Common myeloid progenitor, CD34-positive (primary cell): ENCODE results near the gene PAK1.
A peak's percentile ranks its signal among the peaks of the same experiment; 100 is the strongest.
"Not testable (repeated sequence)": the region's sequence is repeated elsewhere in the genome, so short reads cannot be mapped to it uniquely, and the experiment has no call there.

Experiments used
- CTCF ChIA-PET: fragments of 350-600 bp; sonication (Branson Sonifier 250); formaldehyde crosslinking; loops from one replicate; lab custom pipeline; 2021; ENCODE audit warnings: antibody characterized with exemption; lab: Charles Lee
- POLR2A ChIA-PET: fragments of 350-600 bp; sonication (Branson Sonifier 250); formaldehyde crosslinking; loops from one replicate; lab custom pipeline; 2021; ENCODE audit warnings: antibody characterized with exemption; lab: Charles Lee
- DNase-seq, 3 donors: peaks; one replicate each; pipeline versions ENCODE4 v3.0.0 to v3.0.0-alpha.2; 2013
- H3K27ac ChIP-seq, 2 experiments: 1 replicate in 1 of 2; 2 replicates in 1 of 2; pipeline ENCODE4 v1.7.0; 2013; ENCODE audit warnings: inconsistent platforms in 2 of 2, low read length in 2 of 2, mild to moderate bottlenecking in 2 of 2, low read depth in 1 of 2, moderate library complexity in 1 of 2; ENCODE audit not compliant: severe bottlenecking in 2 of 2, insufficient read depth in 1 of 2, poor library complexity in 1 of 2
- H3K27me3 ChIP-seq, 5 experiments: replicated peaks in 2 of 5; 1 replicate in 3 of 5; 2 replicates in 2 of 5; pipeline versions ENCODE4 v1.6.1 to v1.7.0; 2013; ENCODE audit warnings: low read length in 4 of 5, mild to moderate bottlenecking in 2 of 5, moderate library complexity in 2 of 5, inconsistent platforms in 1 of 5; ENCODE audit not compliant: insufficient read depth in 5 of 5, control insufficient read depth in 4 of 5
- H3K36me3 ChIP-seq, 4 experiments: 1 replicate in 2 of 4; 2 replicates in 2 of 4; pipeline versions ENCODE4 v1.6.1 to v1.7.0; 2013; ENCODE audit warnings: low read length in 3 of 4, control low read depth in 1 of 4, mild to moderate bottlenecking in 1 of 4; ENCODE audit not compliant: control insufficient read depth in 4 of 4, insufficient read depth in 4 of 4
- H3K4me1 ChIP-seq, 4 experiments: 1 replicate in 3 of 4; 2 replicates in 1 of 4; pipeline versions ENCODE4 v1.6.1 to v1.7.1; 2013; ENCODE audit warnings: low read length in 3 of 4, mild to moderate bottlenecking in 3 of 4, control low read depth in 1 of 4, inconsistent platforms in 1 of 4, moderate library complexity in 1 of 4; ENCODE audit not compliant: control insufficient read depth in 4 of 4, insufficient read depth in 4 of 4; ENCODE audit errors: control extremely low read depth in 1 of 4
- H3K4me3 ChIP-seq, 7 experiments: 1 replicate in 4 of 7; 2 replicates in 3 of 7; pipeline versions ENCODE4 v1.5.1 to v1.7.0; 2013; ENCODE audit warnings: mild to moderate bottlenecking in 7 of 7, low read length in 6 of 7, moderate library complexity in 6 of 7, inconsistent platforms in 2 of 7, low read depth in 2 of 7, control low read depth in 1 of 7; ENCODE audit not compliant: insufficient read depth in 4 of 7, control insufficient read depth in 1 of 7; ENCODE audit errors: extremely low read depth in 1 of 7
- H3K9me3 ChIP-seq, 5 experiments: 1 replicate in 4 of 5; 2 replicates in 1 of 5; pipeline versions ENCODE4 v1.6.1 to v1.7.1; 2013; ENCODE audit warnings: low read length in 4 of 5, mild to moderate bottlenecking in 2 of 5, inconsistent platforms in 1 of 5, low read depth in 1 of 5, moderate library complexity in 1 of 5; ENCODE audit not compliant: control insufficient read depth in 4 of 5, insufficient read depth in 2 of 5; ENCODE audit errors: control extremely low read depth in 1 of 5
- WGBS: methylation state at CpG from one replicate; pipeline ENCODE4 v1.1.5; 2013; ENCODE audit not compliant: insufficient coverage; 5-methylcytosine and 5-hydroxymethylcytosine counted together

Gene PAK1

GRCh38 chr11:77503006-77503405 lies 29.1 kb upstream of the PAK1 start:
- H3K9me3 ChIP-seq: no peaks in the 10 kb centered on the region
- peak in 2 of 3 donors; percentile 34 to 52 for DNase-seq
- no peaks in the 10 kb centered on the region for H3K36me3 ChIP-seq
- H3K4me3 ChIP-seq: no peak overlapping the region
- no peak overlapping the region for H3K27ac ChIP-seq
- no peaks in the 10 kb centered on the region for H3K27me3 ChIP-seq
- WGBS: 11% methylated on average over 3 of the region's 3 CpGs
- ChIA-PET POLR2A (no interaction called here), CTCF (interaction anchor here (1.0 kb wide), 1 partner anchor 34 kb away, joined by 4 read pairs; no protein-coding TSS in a partner anchor)
- peaks cover 6 to 30% (median 20%) of the 10 kb centered on the region in 4 experiments for H3K4me1 ChIP-seq

- peak in 2 of 3 donors; percentile 15 to 35 for DNase-seq
- 52% methylated on average over 2 of the region's 4 CpGs for WGBS
- ChIA-PET POLR2A (no interaction called here), CTCF (interaction anchor here (1.0 to 1.4 kb wide), 3 partner anchors 24 to 90 kb away, joined by 3 to 4 read pairs (median 3); no protein-coding TSS in a partner anchor)
- peaks cover 6 to 30% (median 20%) of the 10 kb centered on the region in 4 experiments for H3K4me1 ChIP-seq
- no peaks in the 10 kb centered on the region for H3K27me3 ChIP-seq
- no peak overlapping the region for H3K4me3 ChIP-seq
- no peaks in the 10 kb centered on the region for H3K36me3 ChIP-seq
- H3K9me3 ChIP-seq: no peaks in the 10 kb centered on the region
- no peak overlapping the region for H3K27ac ChIP-seq
These were observed 28.5 kb upstream of the PAK1 start for GRCh38 chr11:77502346-77502905.

DNA sequence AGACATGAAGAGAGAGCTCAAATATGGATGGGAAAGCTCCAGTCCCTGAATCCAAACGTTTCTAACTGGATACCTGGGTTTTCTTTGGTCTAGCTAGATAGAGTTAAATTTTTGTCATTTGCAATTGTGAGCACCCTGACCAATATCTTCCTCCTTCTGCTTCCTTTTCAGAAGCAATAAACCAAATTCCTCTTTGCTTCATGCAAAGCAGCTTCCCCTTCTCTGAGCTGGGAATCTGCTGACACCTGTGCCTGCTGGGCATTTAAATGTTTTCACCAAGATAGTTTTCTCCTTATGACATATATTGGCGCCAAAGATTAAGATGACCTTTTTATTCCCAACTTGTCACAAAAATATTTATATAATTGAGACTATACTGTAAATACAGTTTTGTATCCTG lies 27.9 kb upstream of the PAK1 start:
- Histone ChIP-seq H3K27me3 (no peaks in the 10 kb centered on the region), H3K36me3 (no peaks in the 10 kb centered on the region), H3K4me3 (peak overlapping the region in 1 of 7 experiments; percentile 12), H3K27ac (no peak overlapping the region), H3K4me1 (peaks cover 6 to 30% (median 20%) of the 10 kb centered on the region in 4 experiments), H3K9me3 (no peaks in the 10 kb centered on the region)
- WGBS: no CpG with 5 or more reads among the region's 2 CpGs
- ChIA-PET POLR2A (no interaction called here), CTCF (interaction anchor here (1.0 to 1.4 kb wide), 4 partner anchors 18 to 90 kb away, joined by 3 to 5 read pairs (median 4); no protein-coding TSS in a partner anchor)
- DNase-seq: peak; percentile 34 to 81 (median 71)

- DNase-seq: no peak
- no peaks in the 10 kb centered on the region for H3K36me3 ChIP-seq
- no peak overlapping the region for H3K27ac ChIP-seq
- WGBS: no CpG with 5 or more reads among the region's 1 CpG
- ChIA-PET POLR2A (no interaction called here), CTCF (interaction anchor here (1.1 kb wide), 1 partner anchor 15 kb away, joined by 6 read pairs; no protein-coding TSS in a partner anchor)
- H3K9me3 ChIP-seq: no peaks in the 10 kb centered on the region
- H3K4me1 ChIP-seq: peaks cover 2 to 20% (median 11%) of the 10 kb centered on the region in 4 experiments
- no peak overlapping the region for H3K4me3 ChIP-seq
- no peaks in the 10 kb centered on the region for H3K27me3 ChIP-seq
These were observed 23.5 kb upstream of the PAK1 start for GRCh38 chr11:77497368-77497767.

GRCh38 chr11:77495526-77495925 lies 21.6 kb upstream of the PAK1 start:
- Histone ChIP-seq H3K4me1 (peaks cover 0 to 2% (median 0%) of the 10 kb centered on the region in 4 experiments), H3K9me3 (no peaks in the 10 kb centered on the region), H3K36me3 (no peaks in the 10 kb centered on the region), H3K4me3 (no peak overlapping the region), H3K27ac (no peak overlapping the region), H3K27me3 (no peaks in the 10 kb centered on the region)
- DNase-seq: no peak
- ChIA-PET CTCF (no interaction called here), POLR2A (no interaction called here)
- 100% methylated on average over 1 of the region's 1 CpG for WGBS

DNA sequence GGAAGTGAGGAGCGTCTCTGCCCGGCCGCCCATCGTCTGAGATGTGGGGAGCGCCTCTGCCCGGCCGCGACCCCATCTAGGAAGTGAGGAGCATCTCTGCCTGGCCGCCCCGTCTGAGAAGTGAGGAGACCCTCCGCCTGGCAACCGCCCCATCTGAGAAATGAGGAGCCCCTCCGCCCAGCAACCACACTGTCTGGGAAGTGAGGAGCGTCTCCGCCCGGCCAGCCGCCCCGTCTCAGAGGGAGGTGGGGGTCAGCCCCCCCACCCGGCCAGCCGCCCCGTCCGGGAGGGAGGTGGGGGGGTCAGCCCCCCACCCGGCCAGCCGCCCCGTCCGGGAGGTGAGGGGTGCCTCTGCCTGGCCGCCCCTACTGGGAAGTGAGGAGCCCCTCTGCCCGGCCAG lies 16.1 kb upstream of the PAK1 start:
- CTCF ChIA-PET, H3K4me3 ChIP-seq, DNase-seq, H3K4me1 ChIP-seq, POLR2A ChIA-PET, H3K9me3 ChIP-seq, H3K27ac ChIP-seq, H3K27me3 ChIP-seq, H3K36me3 ChIP-seq: not testable (repeated sequence)
- WGBS: no CpG with 5 or more reads among the region's 28 CpGs

DNA sequence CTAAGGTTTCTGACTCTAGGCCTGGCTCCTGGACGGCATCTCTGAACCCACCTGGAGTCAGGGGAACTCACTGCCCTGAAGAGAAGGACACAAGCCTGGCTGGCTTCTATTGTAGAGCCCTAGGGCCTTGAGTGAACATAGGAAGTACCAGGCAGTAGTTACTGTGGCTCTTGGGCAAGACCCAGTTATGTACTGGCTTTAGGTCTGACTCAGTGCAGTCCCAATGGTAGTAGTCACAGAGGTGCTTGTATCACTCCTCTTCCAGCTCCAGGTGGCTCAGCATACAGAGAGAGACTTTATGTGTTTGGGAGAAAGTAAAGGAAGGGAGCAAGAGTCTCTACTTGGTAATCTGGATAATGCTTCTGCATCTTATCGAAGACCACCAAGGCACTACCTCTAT lies 13.9 kb upstream of the PAK1 start:
- H3K4me3 ChIP-seq: no peak overlapping the region
- POLR2A ChIA-PET: no interaction called here

More for the DNA sequence above, 13.9 kb upstream of the PAK1 start:
- CTCF ChIA-PET: interaction anchor here (1.3 to 1.7 kb wide), 2 partner anchors 10 to 13 kb away, joined by 4 read pairs; no protein-coding TSS in a partner anchor
- Histone ChIP-seq H3K4me1 (no peaks in the 10 kb centered on the region), H3K27ac (no peak overlapping the region), H3K36me3 (no peaks in the 10 kb centered on the region), H3K9me3 (no peaks in the 10 kb centered on the region), H3K27me3 (no peaks in the 10 kb centered on the region)
- no peak for DNase-seq
- 100% methylated on average over 2 of the region's 2 CpGs for WGBS
